Daoy (cell line): ENCODE measurements around the gene C22orf39. TPM values are rescaled to one million over a fixed set of nuclear protein-coding genes. Genes with fewer than 3 reads are reported as not detected.

Experiments
- DNase-seq: peaks from one replicate; pipeline ENCODE4 v3.0.0-alpha.2; 2015; ENCODE audit warnings: low read depth
- total RNA-seq: library from RNA; depleted of rRNA; stranded (reverse); fragments of >200 nt; shearing (Covaris generic); gene quantifications from 2 replicates; pipeline ENCODE4 v1.2.3, GENCODE V29; 2014; rRNA removed

Gene C22orf39
- 22.3 and 28.8 TPM in 2 replicates for total RNA-seq

- peak; percentile 92 for DNase-seq
Observed at GRCh38 chr22:19447330-19448075, at the start of gene C22orf39. Gene C22orf39 (minus strand): TSS chr22:19447711. CDS start chr22:19447688, 23 bp downstream.

GRCh38 chr22:19497245-19497644 lies 49.7 kb upstream of the C22orf39 start:
- DNase-seq: peak; percentile 59

- DNase-seq: no peak
Observed at GRCh38 chr22:19496324-19496630, 48.8 kb upstream of the C22orf39 start.

- no peak for DNase-seq
Observed at GRCh38 chr22:19495562-19496323, 48.2 kb upstream of the C22orf39 start.

GRCh38 chr22:19494676-19495173 lies 47.2 kb upstream of the C22orf39 start:
- DNase-seq: no peak

GRCh38 chr22:19494001-19494560 lies 46.6 kb upstream of the C22orf39 start:
- DNase-seq: no peak

GRCh38 chr22:19492504-19493174 lies 45.1 kb upstream of the C22orf39 start:
- DNase-seq: no peak

GRCh38 chr22:19490628-19491230 lies 43.2 kb upstream of the C22orf39 start:
- no peak for DNase-seq

- DNase-seq: no peak
Observed at GRCh38 chr22:19488884-19489843, 41.7 kb upstream of the C22orf39 start.

GRCh38 chr22:19488285-19488684 lies 40.8 kb upstream of the C22orf39 start:
- no peak for DNase-seq

GRCh38 chr22:19483481-19484244 lies 36.2 kb upstream of the C22orf39 start:
- no peak for DNase-seq

- no peak for DNase-seq
Observed at GRCh38 chr22:19482297-19482696, 34.8 kb upstream of the C22orf39 start.

- DNase-seq: no peak
Observed at GRCh38 chr22:19480789-19481188, 33.3 kb upstream of the C22orf39 start.

GRCh38 chr22:19480173-19480568 lies 32.7 kb upstream of the C22orf39 start:
- DNase-seq: no peak

- peak; percentile 98 for DNase-seq
Observed at GRCh38 chr22:19479355-19480172, 32.1 kb upstream of the C22orf39 start, which contains the start of gene CDC45. Gene CDC45 (plus strand): TSS chr22:19479920. CDS start chr22:19479969, 49 bp downstream.

- peak; percentile 84 for DNase-seq
Observed at GRCh38 chr22:19478901-19479354, 31.4 kb upstream of the C22orf39 start, which contains the start of gene UFD1. Gene UFD1 (minus strand): TSS chr22:19479193. CDS start chr22:19479085, 108 bp downstream.

GRCh38 chr22:19478045-19478900 lies 30.8 kb upstream of the C22orf39 start:
- DNase-seq: no peak
